ENCODE data around the gene NCKAP5.

The NCKAP5 gene

DNA sequence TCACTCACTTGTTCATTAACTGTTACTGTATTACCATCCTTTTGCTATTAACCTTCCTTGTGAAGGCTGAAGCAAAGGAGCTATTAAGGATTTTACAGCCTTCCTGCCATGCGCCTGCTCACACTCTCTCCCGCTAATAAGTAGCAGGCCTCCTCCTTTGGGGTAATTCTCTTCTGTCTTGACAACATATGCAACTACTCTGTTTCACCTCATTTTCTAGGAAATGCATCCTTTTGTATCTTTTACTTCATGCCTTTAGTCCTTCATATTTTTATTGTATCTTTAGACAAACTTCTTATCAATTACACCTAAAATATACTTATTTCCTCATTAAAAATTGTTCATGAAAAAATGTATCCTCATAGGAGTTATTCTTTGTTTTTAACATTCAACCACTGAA, 463.4 kb downstream of the NCKAP5 start:
- Histone ChIP-seq H3K27me3 (no peaks in the 10 kb centered on the region), H3K4me3 (no peak overlapping the region), H3K36me3 (no peaks in the 10 kb centered on the region), H3K4me2 (no peak overlapping the region), H3K27ac (no peak overlapping the region), H3K9ac (no peak overlapping the region), H3K9me3 (replicated peaks in 1 of 11) (no peaks in the 10 kb centered on the region), H4K20me1 (no peaks in the 10 kb centered on the region), H3K4me1 (peaks cover 0 to 4% (median 0%) of the 10 kb centered on the region in 10 experiments; a peak in 3 of 20 replicates)
- TF ChIP-seq Cebpa-rat (IDR thresholded peaks at IDR 0.05) = no peak

DNA sequence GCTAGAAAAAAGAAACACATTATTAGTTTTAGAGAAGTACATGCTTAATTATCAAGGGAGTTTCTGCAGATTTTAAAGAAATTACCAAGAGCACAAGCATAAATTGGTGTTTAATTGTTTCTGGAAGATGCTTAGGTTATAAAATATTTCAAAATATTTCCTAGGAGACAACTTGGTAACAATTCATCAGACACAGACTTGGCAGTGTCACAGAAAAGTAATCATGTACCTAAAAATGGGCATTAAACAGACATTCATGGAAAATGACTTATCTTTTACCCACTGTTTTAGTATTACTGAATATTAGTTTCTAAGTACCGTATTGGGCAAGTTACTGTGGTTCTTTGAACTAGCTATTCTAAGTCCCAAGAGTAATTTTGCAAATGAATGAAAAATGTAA, 469.5 kb downstream of the NCKAP5 start:
- Histone ChIP-seq H3K4me2 (no peak overlapping the region), H3K4me3 (no peak overlapping the region), H3K27me3 (no peaks in the 10 kb centered on the region), H3K9ac (no peak overlapping the region), H3K36me3 (no peaks in the 10 kb centered on the region), H3K27ac (no peak overlapping the region), H3K9me3 (replicated peaks in 1 of 11) (no peaks in the 10 kb centered on the region), H3K4me1 (no peaks in the 10 kb centered on the region), H4K20me1 (no peaks in the 10 kb centered on the region)
- no peak for TF ChIP-seq Cebpa-rat (IDR thresholded peaks at IDR 0.05)

DNA sequence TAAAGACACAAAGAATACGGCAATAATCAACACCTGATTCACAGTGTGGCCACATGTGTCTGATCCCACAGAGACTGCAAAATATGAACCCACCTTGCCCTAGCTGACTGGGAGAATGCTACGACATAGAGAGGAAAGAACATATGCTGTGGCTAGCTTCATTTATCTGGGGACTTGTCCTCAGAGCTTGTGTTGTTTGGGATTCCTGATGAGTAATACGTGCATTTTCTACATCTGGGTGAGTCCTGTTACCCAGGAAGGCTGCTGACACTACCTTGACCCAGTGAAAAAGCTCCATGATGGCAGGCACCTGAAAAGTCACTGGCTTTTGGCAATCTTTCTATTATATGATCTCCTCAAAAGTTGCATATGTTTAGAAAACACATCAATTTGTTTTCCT, 470.6 kb downstream of the NCKAP5 start:
- Histone ChIP-seq H3K9me3 (replicated peaks in 1 of 11) (no peaks in the 10 kb centered on the region), H3K4me3 (no peak overlapping the region), H3K27me3 (no peaks in the 10 kb centered on the region), H4K20me1 (no peaks in the 10 kb centered on the region), H3K36me3 (no peaks in the 10 kb centered on the region), H3K4me2 (no peak overlapping the region), H3K9ac (no peak overlapping the region), H3K27ac (no peak overlapping the region), H3K4me1 (no peaks in the 10 kb centered on the region)
- no peak for TF ChIP-seq Cebpa-rat (IDR thresholded peaks at IDR 0.05)

DNA sequence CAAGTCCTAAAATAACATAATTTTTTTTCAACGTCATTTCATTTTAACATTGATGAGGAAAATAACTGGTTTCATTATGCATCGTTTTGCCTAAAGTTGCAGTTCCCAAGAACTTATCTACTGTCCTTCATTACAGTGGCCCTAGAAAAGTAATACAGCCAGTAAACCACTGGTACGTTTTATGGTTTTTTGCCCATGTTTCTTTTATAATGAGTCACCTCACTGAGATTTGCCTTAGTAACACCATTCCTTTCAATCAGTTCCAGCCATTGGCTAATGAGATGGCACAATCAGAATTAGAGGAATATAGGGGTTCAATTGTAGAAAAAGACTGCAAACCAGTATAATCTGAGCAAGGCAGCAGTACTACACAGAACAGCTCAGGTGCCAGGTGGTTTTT, 475.7 kb downstream of the NCKAP5 start:
- H4K20me1 ChIP-seq = no peaks in the 10 kb centered on the region
- no peak overlapping the region for H3K9ac ChIP-seq
- H3K4me2 ChIP-seq = no peak overlapping the region
- H3K27me3 ChIP-seq = no peaks in the 10 kb centered on the region
- no peak overlapping the region for H3K27ac ChIP-seq
- no peak overlapping the region for H3K4me3 ChIP-seq
- no peaks in the 10 kb centered on the region for H3K4me1 ChIP-seq
- no peak for TF ChIP-seq Cebpa-rat (IDR thresholded peaks at IDR 0.05)
- no peaks in the 10 kb centered on the region for H3K36me3 ChIP-seq
- H3K9me3 ChIP-seq (replicated peaks in 1 of 11) = peaks cover 0 to 6% (median 0%) of the 10 kb centered on the region in 11 experiments; a peak in 1 of 22 replicates

DNA sequence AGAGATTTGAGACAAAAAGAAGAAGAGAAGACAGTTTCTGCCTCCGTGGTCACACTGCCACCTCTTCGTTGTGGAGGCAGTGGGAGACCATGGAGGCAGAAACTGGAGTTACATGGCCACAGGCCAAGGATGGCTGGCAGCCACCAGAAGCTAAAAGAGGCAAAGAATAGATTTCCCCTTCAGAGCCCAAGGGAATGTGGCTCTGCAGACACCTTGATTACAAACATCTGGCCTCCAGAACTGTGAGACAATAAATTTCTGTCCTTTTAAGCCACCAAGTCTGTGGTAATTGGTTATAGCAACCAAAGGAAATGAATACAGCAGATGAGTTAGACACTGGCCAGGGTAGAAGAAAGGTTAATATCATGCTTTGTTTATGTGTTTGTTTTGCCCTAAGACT, 477.9 kb downstream of the NCKAP5 start:
- Histone ChIP-seq H3K36me3 (no peaks in the 10 kb centered on the region), H3K9ac (no peak overlapping the region), H3K27ac (no peak overlapping the region), H4K20me1 (no peaks in the 10 kb centered on the region), H3K9me3 (replicated peaks in 1 of 11) (peaks cover 0 to 6% (median 0%) of the 10 kb centered on the region in 11 experiments; a peak in 1 of 22 replicates), H3K4me2 (no peak overlapping the region), H3K4me3 (no peak overlapping the region), H3K27me3 (no peaks in the 10 kb centered on the region), H3K4me1 (no peaks in the 10 kb centered on the region)
- TF ChIP-seq Cebpa-rat (IDR thresholded peaks at IDR 0.05) = no peak

DNA sequence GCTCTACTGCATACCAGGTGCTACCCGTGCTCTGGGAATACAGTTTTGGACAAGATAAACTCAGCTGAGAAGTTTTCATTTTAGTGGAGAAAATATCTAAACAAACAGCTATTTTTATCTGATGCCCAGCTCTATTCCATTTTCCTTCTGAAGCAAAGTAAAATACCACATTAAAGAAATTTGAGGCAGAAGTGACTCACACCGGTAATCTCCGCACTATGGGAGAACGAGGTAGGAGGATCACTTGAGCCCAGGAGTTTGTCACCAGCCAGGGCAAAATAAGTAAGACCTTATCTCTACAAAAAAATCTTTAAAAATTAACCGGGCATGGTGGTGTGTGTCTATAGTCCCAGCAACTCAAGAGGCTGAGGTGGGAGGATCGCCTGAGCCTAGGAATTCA, 482.1 kb downstream of the NCKAP5 start:
- TF ChIP-seq Cebpa-rat (IDR thresholded peaks at IDR 0.05) = no peak
- H3K4me2 ChIP-seq = no peak overlapping the region
- no peak overlapping the region for H3K4me3 ChIP-seq
- H3K27me3 ChIP-seq = no peaks in the 10 kb centered on the region
- H3K9me3 ChIP-seq (replicated peaks in 1 of 11) = peaks cover 0 to 5% (median 0%) of the 10 kb centered on the region in 11 experiments; a peak in 1 of 22 replicates
- H3K4me1 ChIP-seq = no peaks in the 10 kb centered on the region
- no peaks in the 10 kb centered on the region for H3K36me3 ChIP-seq
- no peak overlapping the region for H3K27ac ChIP-seq
- no peak overlapping the region for H3K9ac ChIP-seq
- H4K20me1 ChIP-seq = no peaks in the 10 kb centered on the region

DNA sequence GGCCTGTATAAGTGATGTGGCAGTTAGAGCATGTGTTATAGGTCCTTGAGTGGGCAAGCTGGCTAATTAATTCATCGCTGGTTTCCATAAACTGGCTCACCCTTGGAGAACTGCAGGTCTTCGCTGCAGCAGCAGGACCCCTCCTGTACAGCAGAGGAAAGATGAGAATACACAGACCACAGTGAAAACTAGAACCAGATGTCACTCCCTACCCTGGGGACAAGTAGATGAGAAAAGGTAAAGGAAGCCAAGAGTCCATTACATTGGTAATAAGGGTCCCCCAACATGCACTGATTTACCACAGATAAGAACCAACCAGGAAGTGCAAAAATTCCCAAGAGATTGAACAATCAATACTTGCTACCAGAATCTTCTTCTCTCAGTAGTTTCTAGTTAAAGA, 482.6 kb downstream of the NCKAP5 start:
- H3K9me3 ChIP-seq (replicated peaks in 1 of 11) = no peaks in the 10 kb centered on the region; a peak in 1 of 22 replicates
- no peak overlapping the region for H3K4me3 ChIP-seq
- H4K20me1 ChIP-seq = no peaks in the 10 kb centered on the region
- no peak for TF ChIP-seq Cebpa-rat (IDR thresholded peaks at IDR 0.05)
- no peak overlapping the region for H3K27ac ChIP-seq
- H3K27me3 ChIP-seq = no peaks in the 10 kb centered on the region
- H3K4me1 ChIP-seq = no peaks in the 10 kb centered on the region
- H3K4me2 ChIP-seq = no peak overlapping the region
- H3K9ac ChIP-seq = no peak overlapping the region
- no peaks in the 10 kb centered on the region for H3K36me3 ChIP-seq

DNA sequence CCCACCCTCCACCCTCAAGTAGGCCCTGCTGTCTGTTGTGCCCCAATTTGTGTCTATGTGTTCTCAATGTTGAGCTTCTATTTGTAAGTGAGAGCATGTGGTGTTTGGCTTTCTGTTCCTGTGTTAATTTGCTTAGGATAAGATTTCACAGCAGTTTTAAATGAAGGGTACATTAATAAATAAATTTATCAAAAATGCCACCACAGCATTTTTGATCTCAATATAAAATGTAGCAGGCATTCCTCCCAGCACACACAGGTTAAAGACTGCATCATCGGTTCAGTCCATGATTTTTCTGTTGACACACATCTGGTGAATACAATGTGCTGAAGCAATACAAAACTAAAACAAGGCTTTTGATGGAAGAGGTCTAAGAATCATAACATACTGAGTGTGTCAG, 486.2 kb downstream of the NCKAP5 start:
- Histone ChIP-seq H3K4me2 (no peak overlapping the region), H3K36me3 (no peaks in the 10 kb centered on the region), H4K20me1 (no peaks in the 10 kb centered on the region), H3K9ac (no peak overlapping the region), H3K27me3 (no peaks in the 10 kb centered on the region), H3K4me3 (no peak overlapping the region), H3K9me3 (replicated peaks in 1 of 11) (no peaks in the 10 kb centered on the region), H3K4me1 (no peaks in the 10 kb centered on the region), H3K27ac (no peak overlapping the region)
- TF ChIP-seq Cebpa-rat (IDR thresholded peaks at IDR 0.05) = no peak

DNA sequence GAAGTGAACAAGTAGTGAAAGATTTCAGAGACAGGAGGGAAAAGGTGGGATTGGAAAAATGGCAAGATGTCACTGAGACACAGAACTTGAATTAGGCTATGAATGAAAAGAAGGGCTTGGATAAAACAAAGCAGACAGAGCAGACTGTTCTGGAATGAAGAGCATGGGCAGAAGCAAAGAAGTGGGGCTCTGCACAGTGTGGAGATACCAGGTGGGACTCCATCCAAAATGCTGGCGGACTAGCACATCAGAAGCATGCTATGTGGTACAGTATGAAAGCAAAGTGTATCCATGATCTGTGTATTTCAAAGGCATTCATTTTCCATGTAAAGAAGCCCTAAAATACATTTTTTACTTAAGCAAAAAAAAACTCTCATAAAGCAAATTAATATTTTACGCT, 487.4 kb downstream of the NCKAP5 start:
- no peak overlapping the region for H3K27ac ChIP-seq
- H3K27me3 ChIP-seq = no peaks in the 10 kb centered on the region
- no peaks in the 10 kb centered on the region for H3K36me3 ChIP-seq
- H3K4me2 ChIP-seq = no peak overlapping the region
- no peaks in the 10 kb centered on the region for H4K20me1 ChIP-seq
- H3K9ac ChIP-seq = no peak overlapping the region
- no peaks in the 10 kb centered on the region for H3K9me3 ChIP-seq (replicated peaks in 1 of 11)
- H3K4me1 ChIP-seq = no peaks in the 10 kb centered on the region
- no peak overlapping the region for H3K4me3 ChIP-seq
- TF ChIP-seq Cebpa-rat (IDR thresholded peaks at IDR 0.05) = no peak

DNA sequence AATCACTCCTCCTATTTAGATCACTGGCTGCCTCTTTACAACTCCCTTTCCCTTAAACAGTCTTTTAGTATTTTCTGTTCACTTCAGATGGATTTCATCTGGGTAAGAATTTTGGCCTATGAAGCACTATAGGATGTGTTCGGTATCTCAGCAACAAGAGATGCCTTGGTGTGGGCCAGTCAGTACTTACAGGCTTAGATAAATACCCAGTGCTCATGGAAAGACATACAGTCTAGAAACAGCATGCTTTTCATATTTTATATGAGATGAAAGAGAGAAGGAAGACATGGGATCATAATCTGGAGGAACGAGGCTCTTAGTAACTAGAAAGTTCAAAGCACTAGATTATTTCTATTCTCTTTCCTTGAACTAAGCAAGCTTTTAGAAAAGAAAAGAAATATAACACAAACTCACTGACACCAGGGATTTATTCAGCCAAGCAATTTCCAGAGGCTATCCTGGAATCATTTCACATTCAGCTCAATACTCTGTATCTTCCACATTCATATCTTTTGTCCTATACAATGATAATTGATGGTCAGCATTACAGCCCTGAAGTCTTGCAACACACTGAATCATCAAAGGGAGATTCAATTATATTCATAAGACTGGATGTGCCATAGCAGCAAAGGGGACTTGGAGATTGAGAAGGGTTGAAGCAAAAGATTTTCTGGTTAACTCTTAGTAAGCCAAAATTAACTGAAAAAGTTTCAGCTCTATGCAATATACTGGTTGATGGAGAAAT, 489.4 kb downstream of the NCKAP5 start:
- no peak overlapping the region for H3K4me2 ChIP-seq
- H4K20me1 ChIP-seq = no peaks in the 10 kb centered on the region
- no peak overlapping the region for H3K4me3 ChIP-seq
- H3K4me1 ChIP-seq = no peaks in the 10 kb centered on the region
- TF ChIP-seq Cebpa-rat (IDR thresholded peaks at IDR 0.05) = no peak
- no peaks in the 10 kb centered on the region for H3K27me3 ChIP-seq
- H3K27ac ChIP-seq = no peak overlapping the region
- peaks cover 0 to 11% (median 0%) of the 10 kb centered on the region in 11 experiments; a peak in 1 of 22 replicates for H3K9me3 ChIP-seq (replicated peaks in 1 of 11)
- no peak overlapping the region for H3K9ac ChIP-seq
- no peaks in the 10 kb centered on the region for H3K36me3 ChIP-seq

Data from BLaER1 treated with 17β-estradiol and CSF1 and Interleukin-3, amounts not matched to agents 10 nM and 100 nM (cell line).